Calu3 (cell line): ENCODE data around the gene ADAM22. TPM values are rescaled to one million over a fixed set of nuclear protein-coding genes. Genes with fewer than 3 reads are reported as not detected.

Experiments
- BruUV-seq: library from RNA; stranded (reverse); fragments of 400-500 nt; replicated peaks from 2 replicates; lab custom pipeline; 2021; lab: Mats Ljungman, UMichigan
- CTCF ChIA-PET: fragments of 300-600 bp; sonication (Branson Sonifier 250); formaldehyde crosslinking; loops from one replicate; lab custom pipeline; 2022; ENCODE audit warnings: antibody characterized with exemption; lab: Charles Lee
- DNase-seq: peaks from one replicate; pipeline ENCODE4 v3.0.0; 2022
- H3K27ac Mint-ChIP-seq: one replicate; pipeline ENCODE4 v1.8.0; 2022; ENCODE audit warnings: mixed read lengths; ENCODE audit not compliant: unreplicated experiment
- H3K27me3 Mint-ChIP-seq: one replicate; pipeline ENCODE4 v1.8.0; 2022; ENCODE audit warnings: mixed read lengths; ENCODE audit not compliant: unreplicated experiment
- H3K36me3 Mint-ChIP-seq: one replicate; pipeline ENCODE4 v1.8.0; 2022; ENCODE audit warnings: mild to moderate bottlenecking, moderate library complexity, mixed read lengths; ENCODE audit not compliant: insufficient read depth, unreplicated experiment
- H3K4me1 Mint-ChIP-seq: one replicate; pipeline ENCODE4 v1.8.0; 2022; ENCODE audit warnings: mild to moderate bottlenecking, low read depth, mixed read lengths; ENCODE audit not compliant: unreplicated experiment
- H3K4me3 Mint-ChIP-seq: one replicate; pipeline ENCODE4 v1.8.0; 2022; ENCODE audit warnings: mild to moderate bottlenecking, low read depth, moderate library complexity, mixed read lengths; ENCODE audit not compliant: unreplicated experiment
- H3K9me3 Mint-ChIP-seq: one replicate; pipeline ENCODE4 v1.8.0; 2022; ENCODE audit warnings: low read depth, mixed read lengths; ENCODE audit not compliant: unreplicated experiment
- intact Hi-C: fragments of 100-400 bp; cut with micrococcal nuclease; formaldehyde crosslinking; loops from one replicate; pipeline ENCODE4 v1.10.0; 2022; ENCODE audit not compliant: unreplicated experiment
- total RNA-seq: library from RNA; stranded (reverse); gene quantifications from 2 replicates; pipeline ENCODE4 v1.2.3, GENCODE V29; 2022
- TF ChIP-seq, protein P1 (sequence below): fragments of 200-600 bp; IDR thresholded peaks from one replicate; pipeline ENCODE4 v1.8.0; 2022; ENCODE audit warnings: antibody characterized with exemption; ENCODE audit not compliant: unreplicated experiment

Gene ADAM22
- total RNA-seq, 1 experiment from 2014 or later, result 3.0 TPM

DNA sequence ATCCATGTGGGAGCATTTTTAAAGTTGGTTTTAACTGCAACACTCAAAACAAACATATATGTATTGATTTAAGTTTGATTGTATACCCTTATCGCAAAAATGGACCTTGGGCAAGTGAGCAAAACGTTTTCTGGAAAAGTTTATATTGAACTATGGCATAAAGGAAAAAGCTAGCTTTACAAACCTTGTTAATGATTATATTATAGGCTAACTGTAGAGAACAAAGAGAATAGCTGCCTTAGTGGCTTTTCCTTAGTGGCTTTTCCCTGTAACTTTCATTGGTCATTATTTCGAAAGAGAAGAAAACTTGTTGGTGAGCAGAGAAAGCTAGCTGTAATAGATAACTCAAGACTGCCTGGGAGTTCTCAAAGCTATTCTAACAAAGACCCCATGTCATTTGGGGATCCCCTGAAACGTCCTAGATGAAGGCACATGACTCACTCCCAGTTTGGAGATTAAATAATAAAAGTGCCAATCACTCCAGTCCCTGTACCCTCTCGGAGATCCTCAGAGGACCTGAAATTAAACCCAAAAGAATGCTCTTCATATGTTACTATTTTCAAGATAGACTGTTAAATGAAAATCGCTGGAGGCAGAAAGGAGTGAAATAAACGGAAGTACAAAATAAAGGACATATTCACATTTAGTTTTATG is 193.7 kb downstream of the ADAM22 start:
- Mint-ChIP-seq H3K27ac (no peak overlapping the region), H3K27me3 (no peaks in the 10 kb centered on the region), H3K36me3 (no peaks in the 10 kb centered on the region), H3K4me3 (no peak overlapping the region), H3K4me1 (peaks cover 14% of the 10 kb centered on the region), H3K9me3 (no peaks in the 10 kb centered on the region)
- CTCF ChIA-PET, result no interaction called here
- TF ChIP-seq, protein P1, sequence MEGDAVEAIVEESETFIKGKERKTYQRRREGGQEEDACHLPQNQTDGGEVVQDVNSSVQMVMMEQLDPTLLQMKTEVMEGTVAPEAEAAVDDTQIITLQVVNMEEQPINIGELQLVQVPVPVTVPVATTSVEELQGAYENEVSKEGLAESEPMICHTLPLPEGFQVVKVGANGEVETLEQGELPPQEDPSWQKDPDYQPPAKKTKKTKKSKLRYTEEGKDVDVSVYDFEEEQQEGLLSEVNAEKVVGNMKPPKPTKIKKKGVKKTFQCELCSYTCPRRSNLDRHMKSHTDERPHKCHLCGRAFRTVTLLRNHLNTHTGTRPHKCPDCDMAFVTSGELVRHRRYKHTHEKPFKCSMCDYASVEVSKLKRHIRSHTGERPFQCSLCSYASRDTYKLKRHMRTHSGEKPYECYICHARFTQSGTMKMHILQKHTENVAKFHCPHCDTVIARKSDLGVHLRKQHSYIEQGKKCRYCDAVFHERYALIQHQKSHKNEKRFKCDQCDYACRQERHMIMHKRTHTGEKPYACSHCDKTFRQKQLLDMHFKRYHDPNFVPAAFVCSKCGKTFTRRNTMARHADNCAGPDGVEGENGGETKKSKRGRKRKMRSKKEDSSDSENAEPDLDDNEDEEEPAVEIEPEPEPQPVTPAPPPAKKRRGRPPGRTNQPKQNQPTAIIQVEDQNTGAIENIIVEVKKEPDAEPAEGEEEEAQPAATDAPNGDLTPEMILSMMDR, result no peak
- DNase-seq, result no peak
- intact Hi-C loops, result no loop called here
- no TSS peak for BruUV-seq

DNA sequence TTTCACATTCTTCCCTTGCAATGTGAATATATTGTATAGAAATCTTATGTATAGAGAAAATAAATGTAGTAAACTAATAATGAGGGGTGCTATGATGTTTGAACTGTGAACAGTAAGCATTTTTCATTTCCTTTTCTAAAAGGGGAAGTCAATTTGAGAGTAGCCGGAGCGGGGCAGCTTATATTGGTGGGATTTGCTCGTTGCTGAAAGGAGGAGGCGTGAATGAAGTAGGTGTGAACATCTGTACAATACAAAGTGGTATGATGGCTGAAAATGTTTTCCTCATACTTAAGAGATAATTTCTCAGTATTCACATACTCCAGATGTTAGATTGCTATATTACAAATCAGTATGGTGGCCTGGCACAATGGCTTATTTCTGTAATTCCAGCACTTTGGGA is 198.7 kb downstream of the ADAM22 start:
- H3K9me3 Mint-ChIP-seq, result no peaks in the 10 kb centered on the region
- H3K27ac Mint-ChIP-seq, result no peak overlapping the region
- DNase-seq, result no peak
- peaks cover 18% of the 10 kb centered on the region for H3K4me1 Mint-ChIP-seq
- no peaks in the 10 kb centered on the region for H3K36me3 Mint-ChIP-seq
- CTCF ChIA-PET, result no interaction called here
- TF ChIP-seq, protein P1, result no peak
- H3K4me3 Mint-ChIP-seq, result no peak overlapping the region
- no peaks in the 10 kb centered on the region for H3K27me3 Mint-ChIP-seq
- BruUV-seq, result no TSS peak
- intact Hi-C loops, result no loop called here

DNA sequence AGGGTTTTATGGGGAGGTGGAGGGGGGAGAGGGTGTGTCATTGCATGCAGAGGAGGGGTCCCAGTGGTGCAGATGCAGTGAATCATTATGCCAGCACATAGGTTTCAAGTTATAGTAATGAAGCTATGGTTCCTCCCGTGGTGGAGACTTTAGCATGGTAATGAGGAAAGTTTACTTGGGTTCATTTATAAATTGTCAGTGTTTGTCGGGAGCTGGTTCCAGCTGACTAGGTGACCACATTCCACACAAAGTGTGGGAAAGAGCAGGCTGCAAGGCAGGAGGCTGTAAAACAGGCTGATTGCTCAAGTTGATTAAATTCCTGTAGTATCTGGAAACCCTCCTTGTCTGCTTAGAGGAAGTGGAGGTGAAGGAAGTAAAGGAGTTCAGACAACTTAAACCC is 206.9 kb downstream of the ADAM22 start:
- CTCF ChIA-PET, result interaction anchor here (1.2 kb wide), 1 partner anchor 29 kb away, joined by 5 read pairs; no protein-coding TSS in a partner anchor

DNA sequence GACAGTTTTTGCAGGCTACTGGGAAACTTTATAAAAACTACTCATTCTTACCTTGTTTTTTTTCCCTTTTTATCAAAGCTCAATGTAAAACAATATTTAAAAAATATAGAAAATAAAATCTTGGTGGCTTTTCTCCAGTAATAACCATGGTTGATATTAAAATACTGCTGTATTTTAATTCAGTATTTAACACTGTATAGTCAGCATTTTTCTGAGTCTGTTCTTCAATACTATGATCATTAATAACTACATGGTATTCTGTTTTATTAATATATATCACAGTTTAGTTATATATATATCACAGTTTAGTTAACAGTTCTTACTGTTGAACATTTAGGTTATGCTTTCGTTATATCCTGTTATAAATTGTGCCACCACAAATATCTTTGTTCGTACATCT is 207.4 kb downstream of the ADAM22 start:
- no peaks in the 10 kb centered on the region for H3K27me3 Mint-ChIP-seq
- TF ChIP-seq, protein P1, result no peak
- BruUV-seq, result no TSS peak
- no peak overlapping the region for H3K4me3 Mint-ChIP-seq
- H3K36me3 Mint-ChIP-seq, result no peaks in the 10 kb centered on the region
- H3K27ac Mint-ChIP-seq, result no peak overlapping the region
- no peak for DNase-seq
- CTCF ChIA-PET, result interaction anchor here (1.2 kb wide), 1 partner anchor 28 kb away, joined by 5 read pairs; no protein-coding TSS in a partner anchor
- intact Hi-C loops, result no loop called here
- no peaks in the 10 kb centered on the region for H3K9me3 Mint-ChIP-seq
- H3K4me1 Mint-ChIP-seq, result peaks cover 11% of the 10 kb centered on the region

More for the DNA sequence above, 206.9 kb downstream of the ADAM22 start:
- Mint-ChIP-seq H3K36me3 (no peaks in the 10 kb centered on the region), H3K27ac (no peak overlapping the region), H3K4me3 (no peak overlapping the region), H3K4me1 (peaks cover 11% of the 10 kb centered on the region), H3K27me3 (no peaks in the 10 kb centered on the region), H3K9me3 (no peaks in the 10 kb centered on the region)
- DNase-seq, result peak; percentile 29
- intact Hi-C loops, result no loop called here
- no TSS peak for BruUV-seq
- TF ChIP-seq, protein P1, result no peak
